ENCODE results near the gene C2orf76.

- TF ChIP-seq CTCF (IDR thresholded peaks at IDR 0.05) (no peak), POLR2A (IDR thresholded peaks at IDR 0.05) (no peak)
These were observed 82.7 kb downstream of the C2orf76 start for GRCh38 chr2:119283873-119284331.

Measured in thyroid gland (tissue), 4 donors.